Fibroblast of lung (primary cell): Measurements from ENCODE around the gene TKT. TPM values are rescaled to one million over a fixed set of nuclear protein-coding genes. Genes with fewer than 3 reads are reported as not detected.

Source experiments
- DNase-seq, 2 donors: peaks; one replicate each; pipeline versions ENCODE4 v3.0.0 to v3.0.0-alpha.2; 2010; ENCODE audit warnings: low read depth in 2 of 2
- H2AFZ ChIP-seq: 2 replicates; pipeline ENCODE4 v1.5.1; 2012; ENCODE audit warnings: low read length, control low read depth, inconsistent platforms
- H3K27ac ChIP-seq: 2 replicates; pipeline ENCODE4 v1.5.1; 2011; ENCODE audit warnings: low read length, control low read depth; ENCODE audit not compliant: insufficient read depth
- H3K27me3 ChIP-seq: 2 replicates; pipeline ENCODE4 v1.5.1; 2011; ENCODE audit warnings: mild to moderate bottlenecking, low read length; ENCODE audit not compliant: control insufficient read depth, insufficient read depth
- H3K36me3 ChIP-seq: 2 replicates; pipeline ENCODE4 v1.5.1; 2011; ENCODE audit warnings: low read length; ENCODE audit not compliant: control insufficient read depth, insufficient read depth
- H3K4me1 ChIP-seq: 2 replicates; pipeline ENCODE4 v1.5.1; 2011; ENCODE audit warnings: low read length; ENCODE audit not compliant: control insufficient read depth, insufficient read depth; ENCODE audit errors: extremely low read depth
- H3K4me2 ChIP-seq: 2 replicates; pipeline ENCODE4 v1.5.1; 2011; ENCODE audit warnings: low read length, control low read depth; ENCODE audit not compliant: insufficient read depth; ENCODE audit errors: extremely low read depth
- H3K4me3 ChIP-seq, 4 experiments: fragments of 200-600 bp in 1 of 4; sonication (generic) in 1 of 4; replicated peaks in 1 of 4; 2 replicates each; pipeline ENCODE4 v1.5.1; 2011 to 2016; ENCODE audit warnings: low read length in 4 of 4, low read depth in 3 of 4, mild to moderate bottlenecking in 3 of 4, control low read depth in 2 of 4, inconsistent platforms in 1 of 4, mixed read lengths in 1 of 4; ENCODE audit not compliant: insufficient read depth in 1 of 4; ENCODE audit errors: control extremely low read depth in 1 of 4
- H3K79me2 ChIP-seq: 2 replicates; pipeline ENCODE4 v1.5.1; 2012; ENCODE audit warnings: mild to moderate bottlenecking, low read length, inconsistent platforms; ENCODE audit not compliant: control insufficient read depth, insufficient read depth
- H3K9ac ChIP-seq: 2 replicates; pipeline ENCODE4 v1.5.1; 2011; ENCODE audit warnings: mild to moderate bottlenecking, low read length, control low read depth; ENCODE audit not compliant: insufficient read depth
- H3K9me3 ChIP-seq: 2 replicates; pipeline ENCODE4 v1.5.1; 2012; ENCODE audit warnings: low read depth, low read length; ENCODE audit not compliant: control insufficient read depth, insufficient read depth
- H4K20me1 ChIP-seq: 2 replicates; pipeline ENCODE4 v1.5.1; 2011; ENCODE audit warnings: low read length; ENCODE audit not compliant: control insufficient read depth, insufficient read depth; ENCODE audit errors: extremely low read depth
- CTCF ChIP-seq, 2 donors: IDR thresholded peaks in 1 of 2; conservative IDR thresholded peaks in 1 of 2; 1 replicate in 1 of 2; 2 replicates in 1 of 2; pipeline ENCODE4 v1.5.1; 2011 to 2012; ENCODE audit warnings: low read length in 2 of 2, control low read depth in 1 of 2, inconsistent platforms in 1 of 2, low read depth in 1 of 2, mild to moderate bottlenecking in 1 of 2
- EZH2 ChIP-seq: IDR thresholded peaks from 2 replicates; pipeline ENCODE4 v1.5.1; 2012; ENCODE audit warnings: low read length, control low read depth, mild to moderate bottlenecking; ENCODE audit errors: missing control alignments
- polyA plus RNA-seq, 2 donors: library from polyadenylated mRNA; depleted of rRNA in 1 of 2; stranded (reverse) in 1 of 2; unstranded in 1 of 2; fragments of >200 nt; gene quantifications; 2 replicates each; pipeline ENCODE4 v1.2.1, GENCODE V29; 2011 to 2012; ENCODE audit warnings: missing spikeins in 1 of 2
- total RNA-seq: library from RNA; depleted of rRNA; stranded (reverse); fragments of >200 nt; gene quantifications from 2 replicates; pipeline ENCODE4 v1.2.1, GENCODE V29; 2014

TKT gene
- total and polyA plus RNA-seq, 2 donors (not counting 1 experiment from before 2014, with no cell fraction given), result 163 to 810 TPM

DNA sequence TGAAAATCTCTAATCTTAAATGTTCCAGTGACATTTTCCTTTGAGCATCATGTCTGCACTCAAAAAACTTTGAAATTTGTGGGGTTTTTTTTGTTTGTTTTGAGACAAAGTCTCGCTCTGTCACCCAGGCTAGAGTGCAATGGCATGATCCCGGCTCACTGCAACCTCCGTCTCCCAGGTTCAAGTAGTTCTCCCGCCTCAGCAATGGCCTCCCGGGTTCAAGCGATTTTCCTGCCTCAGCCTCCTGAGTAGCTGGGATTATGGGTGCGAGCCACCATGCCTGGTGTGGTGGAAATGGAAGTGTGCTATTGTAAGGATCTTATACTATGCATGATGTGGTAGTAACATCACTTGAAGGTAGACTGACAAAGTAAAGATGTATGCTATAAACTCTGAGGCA lies 42.5 kb downstream of the TKT start:
- Histone ChIP-seq H3K4me3 (no peak overlapping the region), H3K27ac (no peak overlapping the region), H3K9me3 (no peaks in the 10 kb centered on the region), H3K36me3 (no peaks in the 10 kb centered on the region), H2AFZ (no peak overlapping the region), H3K79me2 (no peaks in the 10 kb centered on the region), H3K4me2 (no peak overlapping the region), H3K9ac (no peak overlapping the region), H3K27me3 (no peaks in the 10 kb centered on the region), H3K4me1 (no peaks in the 10 kb centered on the region), H4K20me1 (no peaks in the 10 kb centered on the region)
- DNase-seq, result no peak
- TF ChIP-seq CTCF (conservative IDR thresholded peaks at IDR 0.05 in 1 of 2, IDR thresholded peaks at IDR 0.05 in 1 of 2; ENCODE audit: low read depth in 1 of 2, low read length in 2 of 2) (no peak), EZH2 (no peak)

DNA sequence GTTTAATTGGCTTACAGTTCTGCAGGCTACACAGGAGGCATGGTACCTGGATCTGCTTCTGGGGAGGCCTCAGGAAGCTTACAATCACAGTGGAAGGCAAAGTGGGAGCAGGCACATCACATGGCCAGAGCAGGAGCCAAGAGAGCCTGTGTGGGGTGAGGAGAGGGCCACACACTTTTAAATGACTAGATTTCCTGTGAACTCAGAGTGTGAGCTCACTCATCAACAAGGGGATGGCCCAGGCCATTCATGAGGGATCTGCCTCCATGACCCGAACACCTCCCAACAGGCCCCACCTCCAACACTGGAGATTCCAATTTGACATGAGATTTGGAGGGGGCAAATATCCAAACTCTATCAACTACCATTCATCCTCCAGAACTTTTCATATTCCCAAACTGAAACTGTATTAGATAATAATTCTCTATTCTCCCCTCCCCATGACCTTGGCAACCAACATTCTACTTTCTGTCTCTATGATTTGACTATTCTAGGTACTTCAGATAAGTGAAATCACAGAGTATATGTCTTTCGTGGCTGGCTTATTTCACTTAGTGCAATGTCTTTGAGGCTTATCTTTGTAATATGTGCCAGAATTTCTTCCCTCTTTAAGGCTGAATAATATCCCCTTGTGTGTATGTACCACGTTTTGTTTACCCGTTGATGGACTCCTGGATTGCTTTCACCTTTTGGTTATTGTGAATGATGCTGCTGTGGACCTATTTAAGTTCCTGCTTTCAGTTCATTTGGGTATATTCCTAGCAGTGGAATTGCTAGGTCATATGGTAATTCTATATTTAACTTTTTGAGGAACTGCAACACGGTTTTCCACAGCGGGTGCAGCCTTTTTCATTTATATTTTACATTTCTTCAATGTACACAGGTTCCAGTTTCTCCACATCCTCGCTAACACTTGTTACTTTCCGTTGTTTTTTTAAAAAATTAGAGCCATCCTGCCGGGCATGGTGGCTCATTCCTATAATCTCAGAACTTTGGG lies 43.8 kb downstream of the TKT start:
- H3K4me3 ChIP-seq, result no peak overlapping the region
- no peaks in the 10 kb centered on the region for H3K79me2 ChIP-seq
- no peaks in the 10 kb centered on the region for H4K20me1 ChIP-seq
- no peak for TF ChIP-seq CTCF (conservative IDR thresholded peaks at IDR 0.05 in 1 of 2, IDR thresholded peaks at IDR 0.05 in 1 of 2; ENCODE audit: low read depth in 1 of 2, low read length in 2 of 2)
- TF ChIP-seq EZH2, result no peak
- no peak overlapping the region for H3K9ac ChIP-seq
- no peaks in the 10 kb centered on the region for H3K27me3 ChIP-seq
- DNase-seq, result no peak
- no peaks in the 10 kb centered on the region for H3K36me3 ChIP-seq
- H3K27ac ChIP-seq, result no peak overlapping the region
- no peaks in the 10 kb centered on the region for H3K9me3 ChIP-seq
- H2AFZ ChIP-seq, result no peak overlapping the region
- H3K4me1 ChIP-seq, result no peaks in the 10 kb centered on the region
- no peak overlapping the region for H3K4me2 ChIP-seq

DNA sequence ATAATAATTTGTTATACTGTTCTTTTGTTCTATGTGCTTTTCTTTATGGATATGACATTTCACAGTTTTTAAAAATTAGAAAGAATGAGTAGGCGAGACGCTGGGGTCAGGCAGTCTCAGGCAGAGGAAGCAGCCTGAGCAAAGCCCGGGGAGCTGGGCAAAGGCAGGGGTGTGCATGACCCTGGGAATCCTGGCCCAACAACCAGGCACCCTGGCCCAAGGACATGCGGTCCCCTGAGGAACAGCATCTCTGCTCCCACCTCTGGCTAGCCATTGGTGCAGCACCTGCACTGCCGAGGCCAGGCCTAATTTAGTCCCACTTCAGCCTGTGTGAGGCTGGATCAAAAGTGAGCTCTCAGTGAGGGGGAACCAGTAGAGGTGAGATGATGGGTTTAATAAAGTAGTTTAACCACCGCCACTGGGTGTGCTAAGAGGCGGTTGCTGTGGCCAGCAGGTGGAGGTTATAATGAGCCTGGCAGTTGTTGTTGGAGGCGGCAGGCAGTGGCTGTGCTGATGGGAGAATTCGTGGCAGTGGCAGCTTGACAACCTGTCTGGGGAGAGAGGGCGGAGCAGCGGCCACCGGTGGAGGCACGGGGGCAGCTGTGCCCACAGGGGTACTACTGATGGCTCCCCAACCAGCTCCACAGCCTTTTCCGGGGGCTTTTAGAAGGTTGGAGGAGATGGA lies 53.3 kb downstream of the TKT start:
- no peak overlapping the region for H2AFZ ChIP-seq
- no peak for TF ChIP-seq EZH2
- TF ChIP-seq CTCF (conservative IDR thresholded peaks at IDR 0.05 in 1 of 2, IDR thresholded peaks at IDR 0.05 in 1 of 2; ENCODE audit: low read depth in 1 of 2, low read length in 2 of 2), result no peak
- no peaks in the 10 kb centered on the region for H4K20me1 ChIP-seq
- no peak overlapping the region for H3K27ac ChIP-seq
- no peaks in the 10 kb centered on the region for H3K27me3 ChIP-seq
- no peak for DNase-seq
- H3K36me3 ChIP-seq, result no peaks in the 10 kb centered on the region
- H3K9ac ChIP-seq, result no peak overlapping the region
- H3K9me3 ChIP-seq, result no peaks in the 10 kb centered on the region
- H3K4me2 ChIP-seq, result no peak overlapping the region
- no peaks in the 10 kb centered on the region for H3K79me2 ChIP-seq
- no peak overlapping the region for H3K4me3 ChIP-seq
- H3K4me1 ChIP-seq, result no peaks in the 10 kb centered on the region
